Smooth muscle cell (in vitro differentiated cells): ENCODE data around the gene TBX18. TPM values are rescaled to one million over a fixed set of nuclear protein-coding genes. Genes with fewer than 3 reads are reported as not detected.

Experiments
- DNase-seq: peaks from one replicate; lab custom pipeline; 2025; ENCODE audit not compliant: unreplicated experiment; lab: John Stamatoyannopoulos, UW
- H2AFZ ChIP-seq: fragments of 200-600 bp; sonication (generic); 2 replicates; pipeline ENCODE4 v1.6.0; 2016; ENCODE audit warnings: antibody characterized with exemption, low read depth, mild to moderate bottlenecking
- H3F3A ChIP-seq: fragments of 200-600 bp; sonication (generic); 2 replicates; pipeline ENCODE4 v1.6.0; 2017; ENCODE audit warnings: antibody characterized with exemption, low read depth
- H3K27ac ChIP-seq: fragments of 200-600 bp; sonication (generic); 2 replicates; pipeline ENCODE4 v1.5.1; 2016; ENCODE audit warnings: low read depth, mild to moderate bottlenecking
- H3K27me3 ChIP-seq: fragments of 200-600 bp; sonication (generic); 2 replicates; pipeline ENCODE4 v1.6.1; 2016; ENCODE audit warnings: low read depth, mild to moderate bottlenecking
- H3K36me3 ChIP-seq: fragments of 200-600 bp; sonication (generic); 2 replicates; pipeline ENCODE4 v1.5.1; 2016; ENCODE audit warnings: low read depth
- H3K4me1 ChIP-seq: fragments of 200-600 bp; sonication (generic); 2 replicates; pipeline ENCODE4 v1.5.1; 2016; ENCODE audit warnings: low read depth
- H3K4me2 ChIP-seq: fragments of 200-600 bp; sonication (generic); 2 replicates; pipeline ENCODE4 v1.6.0; 2016; ENCODE audit warnings: mild to moderate bottlenecking
- H3K4me3 ChIP-seq: fragments of 200-600 bp; sonication (generic); 2 replicates; pipeline ENCODE4 v1.5.1; 2016; ENCODE audit warnings: mild to moderate bottlenecking
- H3K79me2 ChIP-seq: fragments of 200-600 bp; sonication (generic); 2 replicates; pipeline ENCODE4 v1.6.0; 2016; ENCODE audit warnings: low read depth, mild to moderate bottlenecking
- H3K9ac ChIP-seq: fragments of 200-600 bp; sonication (generic); 2 replicates; pipeline ENCODE4 v1.6.0; 2016; ENCODE audit warnings: low read depth
- H3K9me3 ChIP-seq: fragments of 200-600 bp; sonication (generic); replicated peaks from 2 replicates; pipeline ENCODE4 v1.5.1; 2016; ENCODE audit warnings: low read depth
- H4K20me1 ChIP-seq: fragments of 200-600 bp; sonication (generic); 2 replicates; pipeline ENCODE4 v1.6.0; 2016; ENCODE audit warnings: low read depth
- WGBS: methylation state at CpG from one replicate; pipeline ENCODE4 v1.1.7; 2016; ENCODE audit warnings: low lambda C conversion rate; 5-methylcytosine and 5-hydroxymethylcytosine counted together
- polyA plus RNA-seq: library from polyadenylated mRNA; unstranded; fragments of >200 nt; fragmentation: Nextera tagmentation; extraction: Ambion mirVana; gene quantifications from 2 replicates; pipeline ENCODE4 v1.2.1, GENCODE V29; 2016
- total RNA-seq: library from RNA; depleted of rRNA; stranded (reverse); fragments of >200 nt; gene quantifications from 2 replicates; pipeline ENCODE4 v1.2.3, GENCODE V29; 2014
- TF ChIP-seq, protein P1 (sequence below): fragments of 200-600 bp; sonication (generic); IDR thresholded peaks from 2 replicates; pipeline ENCODE4 v1.5.1; 2017; ENCODE audit warnings: borderline replicate concordance, mild to moderate bottlenecking, antibody characterized with exemption; ENCODE audit not compliant: insufficient read depth, poor library complexity, severe bottlenecking

The TBX18 gene
- total and polyA plus RNA-seq, 2 experiments from 2014 or later = 0.59 to 2.3 TPM

DNA sequence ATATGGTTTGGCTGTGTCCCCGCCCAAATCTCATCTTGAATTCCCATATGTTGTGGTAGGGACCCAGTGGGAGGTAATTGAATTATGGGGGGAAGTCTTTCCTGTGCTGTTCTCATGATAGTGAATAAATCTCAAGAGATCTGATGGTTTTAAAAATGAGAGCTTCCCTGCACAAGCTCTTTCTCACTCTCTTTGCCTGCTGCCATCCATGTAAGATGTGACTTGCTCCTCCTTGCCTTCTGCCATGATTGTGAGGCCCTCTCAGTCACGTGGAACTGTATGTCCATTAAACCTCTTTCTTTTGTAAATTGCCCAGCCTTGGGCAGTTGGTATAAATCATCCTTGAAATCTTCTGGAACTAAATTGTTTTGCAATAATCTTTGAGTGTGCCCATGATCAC is 31.9 kb upstream of the TBX18 start:
- Histone ChIP-seq H2AFZ (no peak overlapping the region), H3K9me3 (no peaks in the 10 kb centered on the region), H3K36me3 (no peaks in the 10 kb centered on the region), H4K20me1 (no peaks in the 10 kb centered on the region), H3K9ac (no peak overlapping the region), H3K4me1 (no peaks in the 10 kb centered on the region), H3K79me2 (no peaks in the 10 kb centered on the region), H3F3A (no peaks in the 10 kb centered on the region), H3K4me3 (no peak overlapping the region), H3K4me2 (no peak overlapping the region), H3K27ac (no peak overlapping the region), H3K27me3 (no peaks in the 10 kb centered on the region)
- DNase-seq = no peak
- 68% methylated on average over 2 of the region's 2 CpGs for WGBS
- TF ChIP-seq, protein P1, sequence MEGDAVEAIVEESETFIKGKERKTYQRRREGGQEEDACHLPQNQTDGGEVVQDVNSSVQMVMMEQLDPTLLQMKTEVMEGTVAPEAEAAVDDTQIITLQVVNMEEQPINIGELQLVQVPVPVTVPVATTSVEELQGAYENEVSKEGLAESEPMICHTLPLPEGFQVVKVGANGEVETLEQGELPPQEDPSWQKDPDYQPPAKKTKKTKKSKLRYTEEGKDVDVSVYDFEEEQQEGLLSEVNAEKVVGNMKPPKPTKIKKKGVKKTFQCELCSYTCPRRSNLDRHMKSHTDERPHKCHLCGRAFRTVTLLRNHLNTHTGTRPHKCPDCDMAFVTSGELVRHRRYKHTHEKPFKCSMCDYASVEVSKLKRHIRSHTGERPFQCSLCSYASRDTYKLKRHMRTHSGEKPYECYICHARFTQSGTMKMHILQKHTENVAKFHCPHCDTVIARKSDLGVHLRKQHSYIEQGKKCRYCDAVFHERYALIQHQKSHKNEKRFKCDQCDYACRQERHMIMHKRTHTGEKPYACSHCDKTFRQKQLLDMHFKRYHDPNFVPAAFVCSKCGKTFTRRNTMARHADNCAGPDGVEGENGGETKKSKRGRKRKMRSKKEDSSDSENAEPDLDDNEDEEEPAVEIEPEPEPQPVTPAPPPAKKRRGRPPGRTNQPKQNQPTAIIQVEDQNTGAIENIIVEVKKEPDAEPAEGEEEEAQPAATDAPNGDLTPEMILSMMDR = no peak

DNA sequence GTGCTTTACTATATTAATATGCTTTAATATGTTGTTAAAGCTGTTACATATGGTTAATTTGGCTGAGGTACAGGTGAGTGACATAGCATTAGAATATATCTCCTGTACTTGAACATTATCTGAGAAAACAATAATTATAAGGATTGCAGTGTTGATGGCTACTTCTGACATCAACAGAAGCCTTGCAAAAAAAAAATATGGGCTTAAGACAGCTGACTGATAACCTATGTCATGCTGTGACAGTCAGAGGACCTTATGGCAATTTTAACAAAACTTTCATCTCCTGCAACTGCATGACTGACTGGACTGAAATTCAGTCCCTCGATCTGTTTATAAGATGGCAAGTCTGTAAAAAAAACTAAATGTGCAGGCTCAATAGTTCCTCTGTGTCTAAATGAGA is 27.5 kb upstream of the TBX18 start:
- no peak for DNase-seq
- Histone ChIP-seq H3K4me3 (no peak overlapping the region), H3K9ac (no peak overlapping the region), H3F3A (no peaks in the 10 kb centered on the region), H4K20me1 (no peaks in the 10 kb centered on the region), H3K4me2 (no peak overlapping the region), H3K4me1 (no peaks in the 10 kb centered on the region), H3K27ac (no peak overlapping the region), H3K36me3 (no peaks in the 10 kb centered on the region), H3K9me3 (no peaks in the 10 kb centered on the region), H2AFZ (no peak overlapping the region), H3K27me3 (no peaks in the 10 kb centered on the region), H3K79me2 (no peaks in the 10 kb centered on the region)
- TF ChIP-seq, protein P1 = no peak
- 90% methylated on average over 1 of the region's 1 CpG for WGBS

DNA sequence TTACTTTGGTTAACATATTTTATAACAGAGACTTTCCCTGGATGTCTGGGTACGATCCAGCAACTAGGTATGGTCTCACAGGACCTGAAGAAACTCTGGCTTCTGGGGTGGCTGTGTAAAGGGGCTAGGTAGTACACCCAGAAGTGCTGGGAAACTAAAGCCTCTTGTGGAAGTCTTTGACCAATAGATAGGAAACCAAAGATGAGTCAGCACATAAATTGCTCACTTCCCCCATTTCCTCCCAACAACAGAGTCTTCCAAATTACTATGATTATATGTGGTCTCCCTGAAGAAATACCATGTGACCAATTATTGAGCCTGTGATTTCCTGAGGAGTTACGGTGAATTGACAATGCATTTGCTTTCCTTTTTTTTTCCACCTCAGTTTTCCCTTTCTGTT is 26.8 kb upstream of the TBX18 start:
- Histone ChIP-seq H3K27me3 (peaks cover 3% of the 10 kb centered on the region), H3F3A (no peaks in the 10 kb centered on the region), H3K4me2 (no peak overlapping the region), H3K4me3 (no peak overlapping the region), H3K4me1 (no peaks in the 10 kb centered on the region), H3K9ac (no peak overlapping the region), H3K9me3 (no peaks in the 10 kb centered on the region), H3K79me2 (no peaks in the 10 kb centered on the region), H3K27ac (no peak overlapping the region), H4K20me1 (no peaks in the 10 kb centered on the region), H2AFZ (no peak overlapping the region), H3K36me3 (no peaks in the 10 kb centered on the region)
- no peak for DNase-seq
- TF ChIP-seq, protein P1 = no peak
- 63% methylated on average over 2 of the region's 2 CpGs for WGBS

DNA sequence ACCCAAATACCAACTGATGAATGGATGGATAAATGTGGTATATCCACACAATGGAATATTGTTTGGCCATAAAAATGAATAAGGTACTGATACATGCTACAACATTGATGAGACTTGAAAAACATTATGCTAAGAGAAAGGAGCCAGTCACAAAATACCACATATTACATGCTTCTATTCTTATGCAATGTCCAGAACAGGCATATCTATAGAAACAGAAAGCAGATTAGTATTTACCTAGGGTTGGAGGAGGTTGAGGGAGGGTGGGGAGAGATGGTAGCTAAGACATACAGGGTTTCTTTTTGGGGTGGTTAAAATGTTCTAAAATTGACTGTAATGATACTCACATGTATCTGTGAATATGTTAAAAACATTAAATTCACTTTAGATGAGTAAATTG is 24.8 kb upstream of the TBX18 start:
- no peaks in the 10 kb centered on the region for H4K20me1 ChIP-seq
- H3K9me3 ChIP-seq = no peaks in the 10 kb centered on the region
- no peaks in the 10 kb centered on the region for H3F3A ChIP-seq
- no peaks in the 10 kb centered on the region for H3K4me1 ChIP-seq
- H3K36me3 ChIP-seq = no peaks in the 10 kb centered on the region
- TF ChIP-seq, protein P1 = no peak
- H3K27ac ChIP-seq = no peak overlapping the region
- H3K4me2 ChIP-seq = no peak overlapping the region
- no peak overlapping the region for H3K4me3 ChIP-seq
- peaks cover 24% of the 10 kb centered on the region for H3K27me3 ChIP-seq
- H3K9ac ChIP-seq = no peak overlapping the region
- H3K79me2 ChIP-seq = no peaks in the 10 kb centered on the region
- H2AFZ ChIP-seq = no peak overlapping the region
- DNase-seq = no peak
